Measurements from ENCODE around the gene TBC1D32. TPM values are rescaled to one million over a fixed set of nuclear protein-coding genes. Genes with fewer than 3 reads are reported as not detected.

Gene TBC1D32
- total RNA-seq, 3 donors from 2014 or later (not counting 1 experiment from before 2014, with no cell fraction given): 8.9 to 17.4 (median 14.2) TPM

GRCh38 chr6:121124600-121124999 is 209.7 kb downstream of the TBC1D32 start:
- H3K4me3 ChIP-seq (ENCODE audit: low read length): no peak overlapping the region
- Mint-ChIP-seq H3K27me3 (ENCODE audit: low read depth in 2 of 2) (no peaks in the 10 kb centered on the region), H3K4me3 (no peak overlapping the region), H3K36me3 (peaks cover 21% of the 10 kb centered on the region), H3K27ac (no peak overlapping the region), H3K9me3 (peaks cover 8 to 11% of the 10 kb centered on the region in 2 donors), H3K4me1 (no peaks in the 10 kb centered on the region)
- ATAC-seq (no peak), DNase-seq (no peak)
- H3K27me3 ChIP-seq (ENCODE audit: control insufficient read depth, insufficient read depth, low read length): no peaks in the 10 kb centered on the region
- no peak overlapping the region for H3K27ac ChIP-seq (ENCODE audit: low read length)
- H3K4me1 ChIP-seq (ENCODE audit: control insufficient read depth, insufficient read depth, low read length): no peaks in the 10 kb centered on the region
- peaks cover 15% of the 10 kb centered on the region for H3K36me3 ChIP-seq (ENCODE audit: control insufficient read depth, insufficient read depth, low read length)
- intact Hi-C loops (cut with micrococcal nuclease): no loop called here
- peaks cover 10% of the 10 kb centered on the region for H3K9me3 ChIP-seq (ENCODE audit: control insufficient read depth, insufficient read depth, low read length)
- no peak for TF ChIP-seq CTCF (IDR thresholded peaks at IDR 0.05)

GRCh38 chr6:121112356-121112755 is 221.9 kb downstream of the TBC1D32 start:
- no peaks in the 10 kb centered on the region for H3K36me3 Mint-ChIP-seq

GRCh38 chr6:121110733-121111132 is 223.5 kb downstream of the TBC1D32 start:
- Histone ChIP-seq H3K4me1 (ENCODE audit: control insufficient read depth, insufficient read depth, low read length) (no peaks in the 10 kb centered on the region), H3K27me3 (ENCODE audit: control insufficient read depth, insufficient read depth, low read length) (no peaks in the 10 kb centered on the region), H3K36me3 (ENCODE audit: control insufficient read depth, insufficient read depth, low read length) (no peaks in the 10 kb centered on the region), H3K27ac (ENCODE audit: low read length) (no peak overlapping the region), H3K9me3 (ENCODE audit: control insufficient read depth, insufficient read depth, low read length) (no peaks in the 10 kb centered on the region), H3K4me3 (ENCODE audit: low read length) (no peak overlapping the region)
- DNase-seq: no peak
- Mint-ChIP-seq H3K9me3 (no peaks in the 10 kb centered on the region), H3K4me1 (no peaks in the 10 kb centered on the region), H3K4me3 (no peak overlapping the region), H3K27ac (no peak overlapping the region), H3K27me3 (ENCODE audit: low read depth in 2 of 2) (no peaks in the 10 kb centered on the region), H3K36me3 (no peaks in the 10 kb centered on the region)
- intact Hi-C loops (cut with micrococcal nuclease): no loop called here
- WGBS (ENCODE audit: insufficient coverage): 87% methylated on average over 3 of the region's 4 CpGs
- no peak for TF ChIP-seq CTCF (IDR thresholded peaks at IDR 0.05)
- no peak for ATAC-seq

More at GRCh38 chr6:121112356-121112755, 221.9 kb downstream of the TBC1D32 start:
- H3K4me1 Mint-ChIP-seq: no peaks in the 10 kb centered on the region
- H3K27ac Mint-ChIP-seq: no peak overlapping the region
- Histone ChIP-seq H3K27ac (ENCODE audit: low read length) (no peak overlapping the region), H3K27me3 (ENCODE audit: control insufficient read depth, insufficient read depth, low read length) (no peaks in the 10 kb centered on the region), H3K36me3 (ENCODE audit: control insufficient read depth, insufficient read depth, low read length) (no peaks in the 10 kb centered on the region), H3K9me3 (ENCODE audit: control insufficient read depth, insufficient read depth, low read length) (no peaks in the 10 kb centered on the region), H3K4me1 (ENCODE audit: control insufficient read depth, insufficient read depth, low read length) (no peaks in the 10 kb centered on the region), H3K4me3 (ENCODE audit: low read length) (no peak overlapping the region)
- TF ChIP-seq CTCF (IDR thresholded peaks at IDR 0.05): no peak
- ATAC-seq (no peak), DNase-seq (no peak)
- intact Hi-C loops (cut with micrococcal nuclease): no loop called here
- H3K9me3 Mint-ChIP-seq: no peaks in the 10 kb centered on the region
- H3K27me3 Mint-ChIP-seq (ENCODE audit: low read depth in 2 of 2): no peaks in the 10 kb centered on the region
- no peak overlapping the region for H3K4me3 Mint-ChIP-seq

GRCh38 chr6:121106962-121107361 is 227.3 kb downstream of the TBC1D32 start:
- intact Hi-C loops (cut with micrococcal nuclease): no loop called here
- TF ChIP-seq CTCF (IDR thresholded peaks at IDR 0.05): no peak

More at GRCh38 chr6:121106962-121107361, 227.3 kb downstream of the TBC1D32 start:
- H3K27ac Mint-ChIP-seq: no peak overlapping the region
- peaks cover 0 to under 1% of the 10 kb centered on the region in 2 donors for H3K9me3 Mint-ChIP-seq
- WGBS (ENCODE audit: insufficient coverage): no CpG with 5 or more reads among the region's 1 CpG
- no peak for DNase-seq
- H3K36me3 Mint-ChIP-seq: peaks cover under 1% of the 10 kb centered on the region
- Histone ChIP-seq H3K9me3 (ENCODE audit: control insufficient read depth, insufficient read depth, low read length) (no peaks in the 10 kb centered on the region), H3K27ac (ENCODE audit: low read length) (no peak overlapping the region), H3K4me3 (ENCODE audit: low read length) (no peak overlapping the region), H3K4me1 (ENCODE audit: control insufficient read depth, insufficient read depth, low read length) (no peaks in the 10 kb centered on the region), H3K36me3 (ENCODE audit: control insufficient read depth, insufficient read depth, low read length) (no peaks in the 10 kb centered on the region), H3K27me3 (ENCODE audit: control insufficient read depth, insufficient read depth, low read length) (no peaks in the 10 kb centered on the region)
- H3K4me3 Mint-ChIP-seq: no peak overlapping the region
- H3K27me3 Mint-ChIP-seq (ENCODE audit: low read depth in 2 of 2): no peaks in the 10 kb centered on the region
- ATAC-seq: no peak
- no peaks in the 10 kb centered on the region for H3K4me1 Mint-ChIP-seq
